HepG2 (cell line): ENCODE results near the gene HTRA2. TPM values are rescaled to one million over a fixed set of nuclear protein-coding genes. Genes with fewer than 3 reads are reported as not detected.

Source experiments
- ADNP ChIP-seq: sonication (generic); formaldehyde crosslinking; IDR thresholded peaks from 2 replicates; pipeline ENCODE4 v1.4.0; 2020; ENCODE audit warnings: missing genetic modification reagents
- AHR ChIP-seq: IDR thresholded peaks from 2 replicates; pipeline ENCODE4 v1.6.1; 2018; ENCODE audit warnings: missing genetic modification reagents, missing compliant biosample characterization
- ATAD3A ChIP-seq: sonication (generic); formaldehyde crosslinking; IDR thresholded peaks from 2 replicates; pipeline ENCODE4 v1.4.0; 2020; ENCODE audit warnings: missing genetic modification reagents
- BHLHE40 ChIP-seq: IDR thresholded peaks from 2 replicates; pipeline ENCODE4 v1.6.1; 2011; ENCODE audit warnings: low read length, improper control_type of control experiment
- CBX2 ChIP-seq, 2 experiments: fragments of 200-600 bp in 1 of 2; sonication (generic); formaldehyde crosslinking in 1 of 2; IDR thresholded peaks; 2 replicates each; pipeline versions ENCODE4 v1.7.0 to v1.8.1; 2018 to 2022; ENCODE audit warnings: low read depth in 2 of 2, low read length in 1 of 2, mild to moderate bottlenecking in 1 of 2, missing genetic modification reagents in 1 of 2
- DRAP1 ChIP-seq: IDR thresholded peaks from 2 replicates; pipeline ENCODE4 v1.6.1; 2016; ENCODE audit warnings: missing genetic modification reagents, missing compliant biosample characterization
- GFI1 ChIP-seq: sonication (generic); formaldehyde crosslinking; IDR thresholded peaks from 2 replicates; pipeline ENCODE4 v1.5.0; 2020; ENCODE audit warnings: missing genetic modification reagents, mild to moderate bottlenecking, borderline replicate concordance
- KDM3A ChIP-seq: IDR thresholded peaks from 2 replicates; pipeline ENCODE4 v1.6.1; 2018; ENCODE audit warnings: low read depth, missing compliant biosample characterization
- MNT ChIP-seq: fragments of 450-650 bp; IDR thresholded peaks from 2 replicates; pipeline ENCODE4 v1.6.1; 2016
- NFYC ChIP-seq: IDR thresholded peaks from 2 replicates; pipeline ENCODE4 v1.6.1; 2016; ENCODE audit warnings: missing genetic modification reagents, missing compliant biosample characterization
- THAP11 ChIP-seq: IDR thresholded peaks from 2 replicates; pipeline ENCODE4 v1.6.1; 2016; ENCODE audit warnings: missing biosample characterization, missing genetic modification reagents
- ZBTB1 ChIP-seq: sonication (generic); formaldehyde crosslinking; IDR thresholded peaks from 2 replicates; pipeline ENCODE4 v1.4.0; 2020; ENCODE audit warnings: missing genetic modification reagents, borderline replicate concordance
- ZBTB20 ChIP-seq: sonication (generic); formaldehyde crosslinking; IDR thresholded peaks from 2 replicates; pipeline ENCODE4 v1.8.1; 2023; ENCODE audit warnings: missing genetic modification reagents, low read depth, mild to moderate bottlenecking, borderline replicate concordance
- ZBTB3 ChIP-seq: sonication (generic); formaldehyde crosslinking; IDR thresholded peaks from 2 replicates; pipeline ENCODE4 v1.4.0; 2020; ENCODE audit warnings: low read depth, mild to moderate bottlenecking, moderate library complexity, missing genetic modification reagents, borderline replicate concordance
- ZBTB38 ChIP-seq: sonication (generic); formaldehyde crosslinking; IDR thresholded peaks from 2 replicates; pipeline ENCODE4 v1.5.1; 2020; ENCODE audit warnings: mild to moderate bottlenecking, missing genetic modification reagents
- ZBTB7B ChIP-seq: sonication (generic); formaldehyde crosslinking; IDR thresholded peaks from 2 replicates; pipeline ENCODE4 v1.4.0; 2020; ENCODE audit warnings: missing genetic modification reagents
- ZC3H4 ChIP-seq: sonication (generic); formaldehyde crosslinking; IDR thresholded peaks from 2 replicates; pipeline ENCODE4 v1.4.0; 2020; ENCODE audit warnings: missing genetic modification reagents, borderline replicate concordance
- ZKSCAN5 ChIP-seq: sonication (generic); formaldehyde crosslinking; IDR thresholded peaks from 2 replicates; pipeline ENCODE4 v1.5.1; 2020; ENCODE audit warnings: mild to moderate bottlenecking, missing genetic modification reagents
- ZNF160 ChIP-seq: sonication (generic); formaldehyde crosslinking; IDR thresholded peaks from 2 replicates; pipeline ENCODE4 v1.8.0; 2022; ENCODE audit warnings: mild to moderate bottlenecking, inconsistent platforms, missing genetic modification reagents
- ZNF337 ChIP-seq: sonication (generic); formaldehyde crosslinking; IDR thresholded peaks from 2 replicates; pipeline ENCODE4 v1.5.1; 2020; ENCODE audit warnings: missing genetic modification reagents, low read depth, mild to moderate bottlenecking, borderline replicate concordance
- ZNF350 ChIP-seq: sonication (generic); formaldehyde crosslinking; IDR thresholded peaks from 2 replicates; pipeline ENCODE4 v1.4.0; 2020; ENCODE audit warnings: mild to moderate bottlenecking, low read depth, missing genetic modification reagents, borderline replicate concordance
- ZNF414 ChIP-seq: sonication (generic); formaldehyde crosslinking; IDR thresholded peaks from 2 replicates; pipeline ENCODE4 v1.5.0; 2020; ENCODE audit warnings: missing genetic modification reagents
- ZNF557 ChIP-seq: sonication (generic); formaldehyde crosslinking; IDR thresholded peaks from 2 replicates; pipeline ENCODE4 v1.4.0; 2020; ENCODE audit warnings: missing genetic modification reagents
- ZNF577 ChIP-seq: sonication (generic); formaldehyde crosslinking; IDR thresholded peaks from 2 replicates; pipeline ENCODE4 v1.4.0; 2020; ENCODE audit warnings: mild to moderate bottlenecking, low read depth, missing genetic modification reagents, borderline replicate concordance
- ZNF597 ChIP-seq: sonication (generic); formaldehyde crosslinking; IDR thresholded peaks from 2 replicates; pipeline ENCODE4 v1.5.0; 2020; ENCODE audit warnings: missing genetic modification reagents
- ZNF615 ChIP-seq: sonication (generic); formaldehyde crosslinking; IDR thresholded peaks from 2 replicates; pipeline ENCODE4 v1.5.0; 2020; ENCODE audit warnings: mild to moderate bottlenecking, missing genetic modification reagents, borderline replicate concordance
- ZNF883 ChIP-seq: sonication (generic); formaldehyde crosslinking; IDR thresholded peaks from 2 replicates; pipeline ENCODE4 v1.5.1; 2020; ENCODE audit warnings: mild to moderate bottlenecking, missing genetic modification reagents; ENCODE audit errors: not compliant biosample characterization
- polyA plus RNA-seq, 8 experiments: library from polyadenylated mRNA; depleted of rRNA in 3 of 8; stranded (reverse) in 7 of 8; unstranded in 1 of 8; fragments of >200 nt; fragmentation: Illumina TruSeq in 4 of 8; extraction: Trizol in 4 of 8; gene quantifications; 2 replicates each; pipeline versions ENCODE4 v1.2.1 to v1.2.3, GENCODE V29; 2011 to 2016; ENCODE audit warnings: low read depth in 4 of 8, missing spikeins in 1 of 8, mixed read lengths in 1 of 8; ENCODE audit not compliant: insufficient read depth in 1 of 8
- total RNA-seq, 5 experiments: library from RNA; depleted of rRNA; stranded (reverse); fragments of >200 nt; fragmentation: Illumina TruSeq; extraction: Trizol; gene quantifications; 2 replicates each; pipeline ENCODE4 v1.2.3, GENCODE V29; 2016; ENCODE audit warnings: low read depth in 1 of 5

Gene HTRA2
- total and polyA plus RNA-seq, 2 of the 13 experiments (the other 11 are each of a cell fraction or from before 2014, with no cell fraction given), result 47.7 to 50.3 TPM

- peak; percentile 22; the same call in 1 of the 2 replicates for TF ChIP-seq ZBTB20 (CRISPR knock-in tag)
- peak; percentile 82; the same call in 1 of the 2 replicates for TF ChIP-seq ZNF337 (CRISPR knock-in tag)
- TF ChIP-seq NFYC (CRISPR knock-in tag), result no peak
- peak; percentile 80; the same call in 1 of the 2 replicates for TF ChIP-seq KDM3A (CRISPR knock-in tag)
- TF ChIP-seq ZNF615, result 0 out of 2 replicates have a peak, but pooled peaks have one; percentile 14
- no peak for TF ChIP-seq ZBTB1 (CRISPR knock-in tag)
- no peak for TF ChIP-seq MNT
- TF ChIP-seq ATAD3A (CRISPR knock-in tag), result no peak
- TF ChIP-seq ZNF350 (CRISPR knock-in tag), result peak; percentile 39
- TF ChIP-seq THAP11 (CRISPR knock-in tag), result peak; percentile 44
- TF ChIP-seq ZNF577 (CRISPR knock-in tag), result no peak
- TF ChIP-seq GFI1 (CRISPR knock-in tag), result peak; percentile 9; the same call in 1 of the 2 replicates
- no peak for TF ChIP-seq ZNF597 (CRISPR knock-in tag)
- peak; percentile 87 for TF ChIP-seq ZC3H4
- peak; percentile 97 for TF ChIP-seq ZBTB7B (CRISPR knock-in tag)
- TF ChIP-seq ZBTB38 (CRISPR knock-in tag), result peak; percentile 77
- TF ChIP-seq CBX2 (IDR thresholded peaks at IDR 0.05; ENCODE audit: low read depth, low read length), result no peak
- no peak for TF ChIP-seq CBX2 (CRISPR knock-in tag; IDR thresholded peaks at IDR 0.05; ENCODE audit: low read depth)
- no peak for TF ChIP-seq DRAP1 (CRISPR knock-in tag)
- TF ChIP-seq ZBTB3 (CRISPR knock-in tag), result 0 out of 2 replicates have a peak, but pooled peaks have one; percentile 5
- peak; percentile 79 for TF ChIP-seq BHLHE40
- TF ChIP-seq ZNF160 (CRISPR knock-in tag), result peak; percentile 73
- peak; percentile 50; the same call in 1 of the 2 replicates for TF ChIP-seq ZKSCAN5 (CRISPR knock-in tag)
- 0 out of 2 replicates have a peak, but pooled peaks have one; percentile 9 for TF ChIP-seq ZNF557 (CRISPR knock-in tag)
- TF ChIP-seq ZNF414, result peak; percentile 99
- TF ChIP-seq ZNF883 (CRISPR knock-in tag), result peak; percentile 76
- TF ChIP-seq AHR, result no peak
- TF ChIP-seq ADNP (CRISPR knock-in tag), result no peak
Observed at GRCh38 chr2:74502720-74503505, 26.8 kb upstream of the HTRA2 start (continued).
